NCI-H2171 (cell line): ENCODE data around the gene ARMH2.
A peak's percentile ranks its signal among the peaks of the same experiment; 100 is the strongest.

ENCODE experiments used
- DNase-seq: peaks from one replicate; lab custom pipeline; 2025; lab: John Stamatoyannopoulos, UW

ARMH2 gene

DNA sequence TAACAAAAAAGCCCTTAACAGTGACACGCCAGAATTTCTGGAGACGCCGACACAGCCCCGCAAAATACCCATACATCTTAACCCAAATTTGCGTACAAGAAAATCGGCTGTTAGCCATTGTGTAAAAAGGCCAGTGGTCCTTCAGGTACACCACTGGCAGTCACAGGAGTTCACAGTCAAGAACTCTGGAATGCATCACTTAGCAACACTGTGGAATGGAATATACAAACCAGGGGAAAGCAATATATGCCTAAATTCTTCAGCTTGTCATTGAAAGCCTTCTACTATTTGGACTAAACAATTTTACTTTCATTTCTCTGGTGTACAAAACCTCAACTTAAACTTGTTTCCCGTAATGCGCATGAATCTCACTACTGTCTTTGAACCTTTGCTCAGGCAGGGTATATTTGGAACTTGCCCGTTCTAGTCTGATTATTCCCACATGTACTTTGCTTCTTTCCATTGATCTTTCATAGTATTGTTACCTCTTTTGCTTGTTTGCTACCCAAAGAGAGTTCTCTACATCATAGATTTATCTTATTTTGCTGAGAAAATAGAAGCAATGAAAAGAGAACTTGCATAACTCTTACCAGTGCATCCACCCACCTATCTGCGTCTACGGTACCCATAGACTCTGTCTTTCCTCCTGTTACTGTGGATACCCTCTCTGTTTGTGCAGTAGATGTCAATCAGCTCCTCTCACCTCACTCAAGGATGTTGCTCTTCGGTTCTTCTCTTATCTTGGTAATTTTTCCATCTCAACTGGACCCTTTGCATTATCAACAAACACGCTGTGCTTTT is at the start of gene ARMH2:
Gene ARMH2 (minus strand): TSS at position 178 of the 801 bp plus-strand sequence. CDS start 60 bp downstream, at position 118.
- no peak for DNase-seq

DNA sequence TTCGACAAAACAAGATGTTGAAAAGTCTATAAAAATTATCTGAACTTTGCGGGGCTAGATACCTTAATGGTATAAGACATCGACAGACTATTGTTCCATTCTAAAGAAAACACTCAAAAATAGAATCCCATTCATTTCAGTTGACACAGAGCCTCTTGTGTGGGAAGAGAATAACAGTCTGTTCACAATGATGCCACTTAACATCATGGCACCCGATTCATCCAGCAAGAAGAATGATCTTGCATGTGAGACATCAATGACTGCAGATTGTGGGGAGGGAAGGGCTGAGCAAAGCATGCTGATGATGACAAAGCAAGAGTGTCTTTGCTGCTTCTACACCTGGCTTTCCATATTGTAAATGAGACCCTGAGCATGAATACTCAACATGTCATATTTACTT is 49.7 kb upstream of the ARMH2 start:
- no peak for DNase-seq

DNA sequence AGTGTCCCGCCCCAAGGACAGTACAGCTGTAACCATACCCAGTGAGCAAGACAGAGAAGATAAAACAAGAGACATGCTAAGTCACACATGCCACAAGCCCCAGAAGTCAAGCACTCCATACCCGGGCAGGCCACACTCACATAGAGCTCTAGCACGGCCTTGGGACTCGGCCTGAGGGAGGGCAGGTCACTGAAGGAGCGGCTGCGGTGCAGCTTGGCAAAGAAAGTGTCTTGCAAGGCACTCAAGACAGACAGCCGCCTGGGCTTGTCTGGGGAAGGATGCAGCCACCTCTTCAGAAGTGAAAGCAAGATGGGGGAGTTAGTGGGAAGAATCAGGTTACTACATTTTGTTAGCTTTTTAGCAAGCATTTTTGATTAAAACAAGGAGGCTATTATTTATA is 48.7 kb upstream of the ARMH2 start:
- DNase-seq = no peak

- DNase-seq = no peak
Observed at GRCh38 chr6:24845578-24845977, 46.9 kb upstream of the ARMH2 start.

GRCh38 chr6:24844903-24845302 is 46.2 kb upstream of the ARMH2 start:
- no peak for DNase-seq

- no peak for DNase-seq
Observed at GRCh38 chr6:24844061-24844460, 45.3 kb upstream of the ARMH2 start.

- no peak for DNase-seq
Observed at GRCh38 chr6:24840187-24840586, 41.5 kb upstream of the ARMH2 start.

DNA sequence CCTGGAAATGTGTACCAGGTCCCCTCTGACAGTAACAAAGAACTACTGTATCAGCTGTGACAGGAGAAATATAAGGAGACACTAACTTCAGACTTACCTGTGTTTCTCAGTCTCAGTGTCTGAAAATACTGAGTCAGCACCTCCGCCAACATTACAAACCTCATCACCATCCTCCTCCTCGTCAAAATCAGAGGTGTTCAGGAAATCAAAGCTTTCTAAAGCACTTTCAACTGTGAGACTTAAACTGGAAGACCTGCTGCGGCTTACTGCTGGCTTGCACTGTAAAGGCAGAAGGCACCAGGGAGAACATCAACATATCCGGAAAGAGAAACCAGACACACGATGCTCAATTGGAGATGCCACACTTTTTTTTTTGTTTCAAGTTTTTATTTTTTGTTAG is 40.3 kb upstream of the ARMH2 start:
- DNase-seq = no peak

DNA sequence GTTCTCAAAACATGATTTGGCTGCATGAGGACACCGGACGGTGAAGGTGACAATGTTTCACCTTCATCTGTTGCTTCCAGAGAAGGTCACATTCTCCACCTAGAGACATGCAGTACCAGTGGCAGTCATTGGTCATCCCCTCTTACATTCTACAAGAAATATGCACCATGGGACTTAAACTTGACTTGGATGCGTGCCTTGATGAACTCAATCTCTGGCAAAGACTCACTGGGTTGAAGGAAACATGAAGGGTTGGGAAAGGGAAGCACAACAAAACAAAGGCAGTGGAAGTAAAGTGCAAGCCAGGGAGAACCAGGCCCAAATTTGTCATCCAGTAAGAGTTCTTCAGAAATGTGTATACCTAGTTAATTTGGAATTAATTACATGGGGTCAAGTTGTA is 39.4 kb upstream of the ARMH2 start:
- DNase-seq = no peak

- no peak for DNase-seq
Observed at GRCh38 chr6:24836109-24836508, 37.4 kb upstream of the ARMH2 start.

GRCh38 chr6:24833711-24834386 is 35.1 kb upstream of the ARMH2 start:
- DNase-seq = no peak

GRCh38 chr6:24832794-24833193 is 34.1 kb upstream of the ARMH2 start:
- no peak for DNase-seq

DNA sequence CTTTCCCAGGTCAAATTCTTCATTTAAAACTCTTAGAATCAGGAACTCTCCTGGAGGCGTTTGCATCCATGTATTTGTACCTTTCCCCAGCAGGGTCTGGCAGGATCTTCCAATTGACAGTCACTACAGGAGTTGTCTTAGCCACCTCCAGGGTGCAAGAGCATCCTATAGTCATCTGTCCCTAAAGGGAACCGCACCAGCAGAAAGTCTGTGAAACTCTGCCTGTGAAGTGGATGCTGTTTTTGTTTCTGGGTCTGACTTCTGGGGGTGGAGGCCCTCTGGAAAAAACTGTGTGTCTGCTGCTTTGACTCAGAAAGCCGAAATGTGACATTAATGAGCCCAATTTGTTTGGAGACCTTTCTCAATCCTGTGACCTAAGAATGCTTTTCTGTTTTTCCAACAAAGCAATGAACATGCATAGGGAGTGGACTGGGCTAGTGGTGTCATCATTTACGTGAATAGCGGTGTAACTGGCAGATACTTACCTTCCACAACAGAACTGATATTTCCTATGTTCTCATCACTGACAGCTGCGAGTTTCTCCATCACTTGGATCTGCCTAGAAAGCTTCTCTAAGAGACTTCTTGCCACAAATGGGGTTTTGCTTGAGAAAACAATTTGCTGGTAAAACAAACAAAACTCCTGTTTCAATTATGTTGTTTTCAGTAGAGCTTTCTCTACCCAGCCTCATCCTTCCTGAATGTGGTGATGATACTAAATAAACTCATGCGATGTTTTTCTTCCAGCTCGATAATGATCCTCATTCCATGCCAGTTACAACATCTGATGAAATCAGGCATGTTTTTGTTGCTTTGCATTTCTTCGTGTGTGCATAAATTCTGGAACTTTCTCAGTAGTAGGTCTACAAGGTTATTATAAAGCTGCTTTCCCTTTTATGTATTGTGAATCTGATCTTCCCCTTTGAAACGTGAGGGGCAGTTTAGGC is 33.3 kb upstream of the ARMH2 start:
- DNase-seq = no peak

DNA sequence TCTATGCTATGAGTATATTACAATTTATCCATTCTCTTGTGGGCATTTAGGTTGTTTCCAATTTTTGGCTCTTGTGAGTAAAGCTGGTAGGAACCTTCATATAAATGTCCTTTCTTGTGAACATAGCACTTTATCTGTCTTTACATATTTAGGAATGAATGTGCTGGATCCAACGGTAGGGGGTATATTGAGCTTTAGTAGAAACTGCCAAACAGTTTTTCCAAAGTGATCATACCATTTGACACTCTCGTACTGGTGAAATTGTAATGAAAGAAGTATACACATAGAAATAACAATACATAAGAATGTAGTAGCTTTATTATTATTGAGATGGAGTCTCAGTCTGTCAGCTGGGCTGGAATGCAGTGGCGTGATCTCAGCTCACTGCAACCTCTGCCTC is 30.9 kb upstream of the ARMH2 start:
- no peak for DNase-seq

DNA sequence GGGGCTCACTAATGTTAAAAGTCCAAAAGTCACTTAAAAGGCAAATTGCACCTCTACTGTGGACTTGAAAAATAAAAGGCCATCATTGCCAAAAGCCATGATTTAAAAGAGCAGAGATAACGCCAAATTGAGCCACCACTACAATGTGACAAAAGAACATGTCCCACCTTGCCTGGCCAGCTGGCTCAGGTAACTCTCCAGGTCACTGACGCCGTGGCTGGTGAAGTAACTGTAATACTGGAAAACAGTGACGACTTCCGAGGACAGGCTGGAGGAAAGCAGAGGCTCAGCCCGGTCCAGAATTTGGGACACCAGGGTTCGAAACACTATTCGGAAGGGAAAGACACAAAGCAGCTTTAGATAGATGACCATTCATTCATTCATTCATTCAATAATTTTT is 29.3 kb upstream of the ARMH2 start:
- DNase-seq = no peak

GRCh38 chr6:24827162-24827561 is 28.4 kb upstream of the ARMH2 start:
- no peak for DNase-seq

- no peak for DNase-seq
Observed at GRCh38 chr6:24825130-24825630, 26.5 kb upstream of the ARMH2 start.

DNA sequence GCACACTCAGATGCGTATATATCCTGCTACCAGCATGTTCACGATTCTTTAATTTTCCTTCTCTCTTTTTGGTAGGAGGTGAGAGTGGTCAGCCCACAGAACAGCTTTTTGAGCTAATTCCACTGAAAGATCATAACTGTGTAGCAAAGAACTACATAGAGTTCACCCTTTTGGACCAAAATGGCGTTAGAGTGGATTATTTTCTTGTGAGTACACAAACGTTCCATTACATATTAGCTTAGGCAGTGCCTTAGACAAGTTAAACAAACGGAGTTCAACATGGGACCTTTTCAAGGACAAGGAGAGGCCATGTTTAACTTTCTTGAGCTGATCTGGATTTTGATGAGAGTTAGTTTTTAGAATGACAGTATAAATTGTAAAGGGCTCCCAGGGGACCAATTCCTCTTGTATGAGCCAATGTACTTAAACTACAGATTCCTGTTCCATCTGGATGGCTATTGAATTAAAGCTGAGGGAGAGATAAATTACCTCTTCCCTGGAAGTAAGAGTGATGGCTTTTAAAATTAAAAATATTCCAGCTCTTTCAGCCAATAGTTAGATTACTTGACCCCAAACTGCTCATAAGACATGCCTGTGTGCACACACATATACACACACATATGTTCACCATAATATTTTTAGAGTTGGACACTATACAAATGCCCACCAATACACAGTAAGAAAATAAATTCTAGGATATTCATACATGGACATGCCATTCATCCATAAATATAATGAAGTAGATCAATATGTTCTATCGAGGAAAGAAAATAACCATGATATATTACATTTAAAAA is 25.6 kb upstream of the ARMH2 start:
- peak; percentile 78 for DNase-seq

GRCh38 chr6:24823185-24823584 is 24.5 kb upstream of the ARMH2 start:
- DNase-seq = no peak

DNA sequence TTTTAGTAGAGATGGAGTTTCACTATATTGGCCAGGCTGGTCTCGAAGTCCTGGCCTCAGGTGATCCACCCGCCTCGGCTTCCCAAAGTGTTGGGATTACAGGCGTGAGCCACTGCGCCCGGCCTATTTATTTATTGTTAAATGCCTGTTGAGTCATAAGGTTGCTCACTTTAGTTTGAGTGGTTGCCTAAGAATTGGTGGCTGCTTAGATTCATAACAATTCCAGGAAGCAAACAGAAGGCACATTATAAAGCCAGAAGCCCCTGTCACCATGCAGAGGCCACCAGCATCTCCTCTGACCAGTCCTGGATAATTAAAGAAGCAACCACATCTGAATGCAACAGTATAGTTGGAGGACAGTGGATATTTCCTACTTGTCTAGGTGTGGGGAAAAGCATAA is 24.0 kb upstream of the ARMH2 start:
- no peak for DNase-seq

- DNase-seq = no peak
Observed at GRCh38 chr6:24821860-24822444, 23.2 kb upstream of the ARMH2 start.
